GM18867 (cell line): ENCODE data around the gene AGR3.

Experiments used
- ATAC-seq: cut with Tn5 transposase; IDR thresholded peaks from one replicate; pipeline ENCODE4 v1.9.1; 2021; ENCODE audit warnings: mild to moderate bottlenecking, moderate library complexity; ENCODE audit not compliant: unreplicated experiment

AGR3 gene

DNA sequence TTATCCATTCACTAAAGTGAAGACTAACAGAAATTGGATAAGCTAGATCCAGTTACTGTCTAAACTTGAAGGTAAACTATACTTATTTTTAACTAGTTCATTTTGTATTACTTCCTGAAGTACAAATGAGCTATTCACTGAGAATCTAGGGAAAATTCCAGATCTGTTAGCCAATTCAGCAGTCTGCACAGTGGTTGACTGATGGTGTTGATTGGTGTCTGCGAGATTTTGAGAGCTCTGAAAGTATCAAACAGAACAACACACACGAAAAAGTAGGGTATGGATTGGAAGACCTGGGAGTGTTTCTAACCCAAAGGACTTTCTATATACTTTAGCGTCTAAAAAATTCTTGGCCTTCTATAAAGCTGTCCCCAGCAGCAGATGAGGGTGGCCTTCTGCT lies 43.4 kb downstream of the AGR3 start:
- ATAC-seq, result no peak

- ATAC-seq, result no peak
Observed at GRCh38 chr7:16836481-16836880, 45.3 kb downstream of the AGR3 start.

- no peak for ATAC-seq
Observed at GRCh38 chr7:16833373-16833772, 48.4 kb downstream of the AGR3 start.

DNA sequence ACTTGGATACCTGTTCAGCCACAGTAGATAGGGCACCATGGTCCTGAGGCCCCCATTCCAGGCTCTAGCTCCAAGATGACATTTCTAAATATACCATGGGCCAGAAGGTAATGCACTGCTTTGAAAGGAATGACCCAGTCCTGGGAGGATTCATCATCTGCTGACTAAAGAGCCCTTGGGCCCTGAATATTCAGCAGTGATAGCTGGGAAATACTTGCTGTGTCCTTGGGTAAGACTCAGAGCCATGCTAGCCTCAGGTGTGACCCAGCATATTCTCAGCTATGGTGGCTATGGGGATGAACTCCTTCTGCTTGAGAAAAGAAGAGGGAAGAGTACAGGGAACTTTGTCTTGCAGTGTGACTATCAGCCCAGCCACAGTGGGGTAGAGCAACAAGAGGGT lies 55.7 kb downstream of the AGR3 start:
- ATAC-seq, result no peak

GRCh38 chr7:16822029-16822428 lies 59.8 kb downstream of the AGR3 start:
- no peak for ATAC-seq

DNA sequence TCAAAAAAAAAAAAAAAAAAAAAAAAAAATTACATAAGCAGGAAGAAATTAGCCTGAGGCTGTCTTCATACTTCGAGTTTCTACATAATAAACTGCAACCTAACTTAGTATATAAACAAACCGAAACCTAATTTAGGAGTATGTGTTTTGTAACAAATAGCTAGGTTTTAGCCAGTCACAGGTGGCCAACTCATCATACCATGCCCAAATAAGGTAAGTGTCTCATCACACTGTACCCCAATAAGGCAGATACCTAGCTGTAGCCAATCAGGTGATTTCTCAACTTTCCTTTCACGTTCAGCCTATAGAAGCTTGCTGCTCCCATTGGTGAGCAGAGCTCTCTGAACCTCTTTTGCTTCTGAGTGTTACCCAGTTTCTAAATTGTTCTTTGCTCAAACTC lies 63.1 kb downstream of the AGR3 start:
- no peak for ATAC-seq

GRCh38 chr7:16817536-16817935 lies 64.2 kb downstream of the AGR3 start:
- no peak for ATAC-seq

DNA sequence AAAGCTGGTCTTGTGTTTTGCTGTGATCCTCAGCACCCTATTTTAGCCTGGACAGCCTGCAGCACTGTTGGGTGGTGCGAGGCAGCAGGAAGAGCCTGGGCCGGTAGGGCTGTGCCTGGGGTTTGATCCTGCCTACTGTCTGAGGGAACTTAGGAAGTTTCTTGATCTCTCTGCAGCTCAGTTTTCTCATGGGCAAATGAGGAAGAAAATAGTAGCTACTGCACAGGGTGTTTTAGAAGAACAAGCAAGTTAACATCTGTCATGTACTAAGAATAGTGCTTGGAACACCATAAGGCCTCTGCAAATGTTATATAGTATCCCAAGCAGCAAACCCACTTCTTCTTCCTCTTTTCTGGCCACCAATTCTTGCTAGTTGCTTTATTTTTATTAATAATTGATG lies 65.0 kb downstream of the AGR3 start:
- ATAC-seq, result no peak

GRCh38 chr7:16815001-16815400 lies 66.8 kb downstream of the AGR3 start:
- ATAC-seq, result no peak

- no peak for ATAC-seq
Observed at GRCh38 chr7:16813232-16813616, 68.6 kb downstream of the AGR3 start.

DNA sequence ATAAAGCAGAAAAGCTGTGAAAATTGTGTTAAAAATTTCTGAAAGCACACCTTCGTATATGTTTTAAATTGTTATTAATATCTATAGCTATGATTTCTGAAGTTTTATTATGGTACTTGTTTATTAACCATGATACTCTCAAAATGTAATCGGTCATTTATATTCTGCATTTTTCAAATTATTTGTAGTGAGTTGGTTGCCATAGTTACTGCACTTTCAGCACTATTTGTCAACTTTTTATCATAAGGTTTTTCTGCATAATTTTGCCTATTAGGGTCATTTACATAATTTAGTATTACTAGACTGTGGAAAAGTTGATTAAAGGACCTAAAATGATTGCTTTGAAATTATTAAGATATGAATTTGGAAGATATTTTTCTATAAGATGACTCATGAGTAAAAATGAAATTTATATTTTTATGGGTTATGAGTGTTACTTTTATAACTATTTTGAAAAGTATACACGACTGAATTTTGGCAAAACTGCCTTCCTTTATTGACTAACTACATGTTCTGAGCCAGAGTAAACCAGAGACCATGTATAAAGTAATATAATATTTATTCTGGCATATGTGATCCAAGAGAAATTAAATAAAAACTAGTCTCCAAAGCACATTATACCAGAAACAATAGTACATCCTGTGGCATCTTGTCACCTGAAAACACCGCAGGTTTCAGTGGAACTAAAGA lies 69.1 kb downstream of the AGR3 start:
- ATAC-seq, result no peak

- ATAC-seq, result no peak
Observed at GRCh38 chr7:16811551-16811950, 70.2 kb downstream of the AGR3 start.

DNA sequence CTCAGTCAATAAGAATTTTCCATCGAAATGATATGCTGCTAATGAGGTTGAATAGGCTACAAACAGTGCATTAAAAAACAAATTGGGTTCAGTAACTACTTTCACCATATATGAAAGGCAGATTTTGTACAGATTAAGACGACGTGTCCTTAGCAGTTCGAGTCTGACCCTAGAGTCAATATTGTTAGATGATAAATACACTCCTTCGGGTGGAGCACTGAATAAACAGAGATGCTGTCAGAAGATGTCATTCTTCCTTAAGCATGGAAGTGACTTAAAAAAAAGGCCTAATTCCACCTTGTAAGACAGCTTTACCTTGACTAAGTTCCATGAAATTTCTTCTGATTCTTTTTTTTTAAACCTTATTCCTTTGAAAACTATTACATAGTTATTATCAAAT lies 71.2 kb downstream of the AGR3 start:
- ATAC-seq, result no peak

DNA sequence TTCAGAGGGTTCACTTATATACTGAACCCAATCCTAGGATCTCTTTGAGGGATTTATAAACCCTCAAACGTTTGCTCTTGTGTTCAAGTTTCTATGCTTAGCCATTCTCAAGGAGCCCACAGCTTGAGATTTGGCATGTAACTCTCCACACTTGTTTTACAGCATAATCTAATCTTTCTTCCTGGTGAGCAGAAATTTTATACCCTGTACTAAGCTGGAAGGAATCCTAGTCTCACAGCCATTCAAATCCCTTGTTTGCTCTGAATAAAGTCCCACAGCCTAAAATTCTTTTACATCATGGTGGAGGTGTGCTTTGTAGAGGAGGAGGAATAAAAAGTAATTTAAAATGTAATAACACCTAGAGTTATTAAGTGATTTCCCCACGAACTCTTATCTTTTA lies 71.7 kb downstream of the AGR3 start:
- ATAC-seq, result no peak
